K562 (cell line): Measurements from ENCODE around the gene PPM1F. TPM values are rescaled to one million over a fixed set of nuclear protein-coding genes. Genes with fewer than 3 reads are reported as not detected.
A peak's percentile ranks its signal among the peaks of the same experiment; 100 is the strongest.

Source experiments
- ELF4 ChIP-seq: fragments of 450-650 bp; formaldehyde crosslinking; IDR thresholded peaks from 2 replicates; pipeline ENCODE4 v1.4.0; 2022; ENCODE audit warnings: missing genetic modification characterization
- JUN ChIP-seq, 2 experiments: sonication (generic) in 1 of 2; formaldehyde crosslinking in 1 of 2; IDR thresholded peaks; 2 replicates each; pipeline versions ENCODE4 v1.6.1 to v1.8.0; 2012 to 2022; ENCODE audit warnings: borderline replicate concordance in 2 of 2, mild to moderate bottlenecking in 2 of 2, improper control_type of control experiment in 1 of 2, low read depth in 1 of 2, low read length in 1 of 2, missing genetic modification reagents in 1 of 2
- KDM5B ChIP-seq: fragments of 200-600 bp; sonication (generic); IDR thresholded peaks from 2 replicates; pipeline ENCODE4 v1.6.1; 2012; ENCODE audit warnings: low read depth, mild to moderate bottlenecking, moderate library complexity, low read length, control low read depth, inconsistent platforms; ENCODE audit not compliant: insufficient replicate concordance
- MXI1 ChIP-seq: IDR thresholded peaks from 2 replicates; pipeline ENCODE4 v1.6.1; 2011; ENCODE audit warnings: low read depth, mild to moderate bottlenecking, improper control_type of control experiment, low read length
- SMC3 ChIP-seq: conservative IDR thresholded peaks from 2 replicates; pipeline ENCODE4 v1.6.1; 2011; ENCODE audit warnings: low read depth, low read length, improper control_type of control experiment; ENCODE audit not compliant: insufficient read depth
- THRB ChIP-seq: fragments of 450-650 bp; formaldehyde crosslinking; conservative IDR thresholded peaks from 2 replicates; pipeline ENCODE4 v1.4.0; 2022; ENCODE audit warnings: mild to moderate bottlenecking, missing genetic modification characterization
- ZMIZ1 ChIP-seq, 2 experiments: fragments of 150-350 bp in 1 of 2; IDR thresholded peaks; 2 replicates each; pipeline ENCODE4 v1.6.1; 2012 to 2016; ENCODE audit warnings: low read depth in 2 of 2, low read length in 2 of 2, mild to moderate bottlenecking in 1 of 2, moderate library complexity in 1 of 2
- ZNF408 ChIP-seq: fragments of 250-450 bp; sonication (Bioruptor Pico); IDR thresholded peaks from 2 replicates; pipeline ENCODE4 v1.4.0; 2020; ENCODE audit warnings: low read depth, mild to moderate bottlenecking, moderate library complexity
- polyA plus RNA-seq, 8 experiments: library from polyadenylated mRNA; depleted of rRNA in 4 of 8; stranded (reverse) in 5 of 8; unstranded in 3 of 8; fragments of >200 nt; fragmentation: Nextera tagmentation in 2 of 8; fragmentation: Illumina TruSeq in 1 of 8; extraction: Ambion mirVana in 2 of 8; extraction: Trizol in 1 of 8; gene quantifications; 2 replicates each; pipeline versions ENCODE4 v1.2.1 to v1.2.3, GENCODE V29; 2011 to 2014; ENCODE audit warnings: inconsistent platforms in 1 of 8, missing spikeins in 1 of 8
- total RNA-seq, 7 experiments: library from RNA; depleted of rRNA in 6 of 7; stranded (reverse); fragments of >200 nt in 6 of 7; fragmentation: Illumina TruSeq in 2 of 7; extraction: Trizol in 2 of 7; gene quantifications; 2 replicates each; pipeline versions ENCODE4 v1.2.1 to v1.2.3, GENCODE V29; 2011 to 2021; ENCODE audit warnings: low replicate concordance in 1 of 7
- TF ChIP-seq, protein P1 (sequence below): fragments of 250-450 bp; sonication (Bioruptor Pico); IDR thresholded peaks from 2 replicates; pipeline ENCODE4 v1.8.0; 2022; ENCODE audit warnings: inconsistent platforms
- TF ChIP-seq, protein P2 (sequence below): fragments of 250-450 bp; sonication (Bioruptor Pico); IDR thresholded peaks from 2 replicates; pipeline ENCODE4 v1.8.0; 2022; ENCODE audit warnings: inconsistent platforms, mild to moderate bottlenecking, moderate library complexity, borderline replicate concordance
- TF ChIP-seq, protein P3 (sequence below): fragments of 150-350 bp; IDR thresholded peaks from 2 replicates; pipeline ENCODE4 v1.6.1; 2014; ENCODE audit warnings: low read depth, mild to moderate bottlenecking, low read length, borderline replicate concordance

Gene PPM1F
- total and polyA plus RNA-seq, 9 of the 15 experiments (the other 6 are each of a cell fraction or from before 2014, with no cell fraction given) = 2.1 to 159 (median 64.0) TPM

DNA sequence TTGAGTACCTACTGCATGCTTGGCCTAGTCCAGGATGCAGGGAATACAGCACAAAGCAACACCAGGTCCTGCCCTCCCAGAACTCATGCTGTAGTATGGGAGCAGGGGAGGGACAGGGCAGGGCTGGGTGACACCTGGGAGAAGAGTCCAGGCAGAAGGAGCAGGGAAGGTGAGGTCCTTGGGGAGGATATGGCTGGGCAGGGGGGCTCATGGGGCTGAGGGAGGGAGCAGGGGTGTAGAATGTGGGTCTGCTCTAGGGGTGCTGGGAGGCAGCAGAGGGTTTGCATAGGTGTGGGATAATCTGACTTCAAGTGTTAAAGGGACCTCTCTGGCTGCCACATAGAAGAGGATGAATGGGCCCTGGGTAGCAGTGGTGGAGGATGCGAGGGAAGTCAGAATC lies 25.2 kb upstream of the PPM1F start (continued):
- TF ChIP-seq SMC3 (0 out of 2 replicates have a peak, but pooled peaks have one; percentile 16), MXI1 (no peak), KDM5B (peak; percentile 56), ELF4 (CRISPR knock-in tag) (peak; percentile 95), ZNF408 (peak; percentile 8; the same call in 1 of the 2 replicates), ZMIZ1 (IDR thresholded peaks at IDR 0.05; ENCODE audit: low read depth in 2 of 2, low read length in 2 of 2) (0 out of 4 replicates have a peak, but pooled peaks of 1 of the 2 experiments have one; percentile 24), THRB (peak; percentile 91; the same call in 1 of the 2 replicates), JUN (IDR thresholded peaks at IDR 0.05; ENCODE audit: borderline replicate concordance, low read depth, low read length) (no peak), JUN (CRISPR knock-in tag; IDR thresholded peaks at IDR 0.05; ENCODE audit: borderline replicate concordance) (no peak)
- TF ChIP-seq, protein P1, sequence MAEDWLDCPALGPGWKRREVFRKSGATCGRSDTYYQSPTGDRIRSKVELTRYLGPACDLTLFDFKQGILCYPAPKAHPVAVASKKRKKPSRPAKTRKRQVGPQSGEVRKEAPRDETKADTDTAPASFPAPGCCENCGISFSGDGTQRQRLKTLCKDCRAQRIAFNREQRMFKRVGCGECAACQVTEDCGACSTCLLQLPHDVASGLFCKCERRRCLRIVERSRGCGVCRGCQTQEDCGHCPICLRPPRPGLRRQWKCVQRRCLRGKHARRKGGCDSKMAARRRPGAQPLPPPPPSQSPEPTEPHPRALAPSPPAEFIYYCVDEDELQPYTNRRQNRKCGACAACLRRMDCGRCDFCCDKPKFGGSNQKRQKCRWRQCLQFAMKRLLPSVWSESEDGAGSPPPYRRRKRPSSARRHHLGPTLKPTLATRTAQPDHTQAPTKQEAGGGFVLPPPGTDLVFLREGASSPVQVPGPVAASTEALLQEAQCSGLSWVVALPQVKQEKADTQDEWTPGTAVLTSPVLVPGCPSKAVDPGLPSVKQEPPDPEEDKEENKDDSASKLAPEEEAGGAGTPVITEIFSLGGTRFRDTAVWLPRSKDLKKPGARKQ (CRISPR knock-in tag) = no peak
- TF ChIP-seq, protein P2, sequence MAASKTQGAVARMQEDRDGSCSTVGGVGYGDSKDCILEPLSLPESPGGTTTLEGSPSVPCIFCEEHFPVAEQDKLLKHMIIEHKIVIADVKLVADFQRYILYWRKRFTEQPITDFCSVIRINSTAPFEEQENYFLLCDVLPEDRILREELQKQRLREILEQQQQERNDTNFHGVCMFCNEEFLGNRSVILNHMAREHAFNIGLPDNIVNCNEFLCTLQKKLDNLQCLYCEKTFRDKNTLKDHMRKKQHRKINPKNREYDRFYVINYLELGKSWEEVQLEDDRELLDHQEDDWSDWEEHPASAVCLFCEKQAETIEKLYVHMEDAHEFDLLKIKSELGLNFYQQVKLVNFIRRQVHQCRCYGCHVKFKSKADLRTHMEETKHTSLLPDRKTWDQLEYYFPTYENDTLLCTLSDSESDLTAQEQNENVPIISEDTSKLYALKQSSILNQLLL (CRISPR knock-in tag) = no peak
- TF ChIP-seq, protein P3, sequence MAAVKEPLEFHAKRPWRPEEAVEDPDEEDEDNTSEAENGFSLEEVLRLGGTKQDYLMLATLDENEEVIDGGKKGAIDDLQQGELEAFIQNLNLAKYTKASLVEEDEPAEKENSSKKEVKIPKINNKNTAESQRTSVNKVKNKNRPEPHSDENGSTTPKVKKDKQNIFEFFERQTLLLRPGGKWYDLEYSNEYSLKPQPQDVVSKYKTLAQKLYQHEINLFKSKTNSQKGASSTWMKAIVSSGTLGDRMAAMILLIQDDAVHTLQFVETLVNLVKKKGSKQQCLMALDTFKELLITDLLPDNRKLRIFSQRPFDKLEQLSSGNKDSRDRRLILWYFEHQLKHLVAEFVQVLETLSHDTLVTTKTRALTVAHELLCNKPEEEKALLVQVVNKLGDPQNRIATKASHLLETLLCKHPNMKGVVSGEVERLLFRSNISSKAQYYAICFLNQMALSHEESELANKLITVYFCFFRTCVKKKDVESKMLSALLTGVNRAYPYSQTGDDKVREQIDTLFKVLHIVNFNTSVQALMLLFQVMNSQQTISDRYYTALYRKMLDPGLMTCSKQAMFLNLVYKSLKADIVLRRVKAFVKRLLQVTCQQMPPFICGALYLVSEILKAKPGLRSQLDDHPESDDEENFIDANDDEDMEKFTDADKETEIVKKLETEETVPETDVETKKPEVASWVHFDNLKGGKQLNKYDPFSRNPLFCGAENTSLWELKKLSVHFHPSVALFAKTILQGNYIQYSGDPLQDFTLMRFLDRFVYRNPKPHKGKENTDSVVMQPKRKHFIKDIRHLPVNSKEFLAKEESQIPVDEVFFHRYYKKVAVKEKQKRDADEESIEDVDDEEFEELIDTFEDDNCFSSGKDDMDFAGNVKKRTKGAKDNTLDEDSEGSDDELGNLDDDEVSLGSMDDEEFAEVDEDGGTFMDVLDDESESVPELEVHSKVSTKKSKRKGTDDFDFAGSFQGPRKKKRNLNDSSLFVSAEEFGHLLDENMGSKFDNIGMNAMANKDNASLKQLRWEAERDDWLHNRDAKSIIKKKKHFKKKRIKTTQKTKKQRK = 0 out of 2 replicates have a peak, but pooled peaks have one; percentile 27
